Neural crest cell (in vitro differentiated cells): Measurements from ENCODE around the gene PRDM16. TPM values are rescaled to one million over a fixed set of nuclear protein-coding genes. Genes with fewer than 3 reads are reported as not detected.

Experiments
- DNase-seq: peaks from one replicate; pipeline ENCODE4 v3.0.0; 2021; ENCODE audit warnings: low read depth, mixed read lengths, low spot score
- H3K27ac Mint-ChIP-seq: one replicate; pipeline ENCODE4 v1.8.0; 2021; ENCODE audit warnings: mild to moderate bottlenecking, mixed read lengths; ENCODE audit not compliant: unreplicated experiment
- H3K27me3 Mint-ChIP-seq: 2 replicates; pipeline ENCODE4 v1.8.0; 2021; ENCODE audit warnings: low read depth, mild to moderate bottlenecking, mixed read lengths
- H3K36me3 Mint-ChIP-seq: 2 replicates; pipeline ENCODE4 v1.8.0; 2021; ENCODE audit warnings: low read depth, mild to moderate bottlenecking, mixed read lengths
- H3K4me1 Mint-ChIP-seq: 2 replicates; pipeline ENCODE4 v1.8.0; 2021; ENCODE audit warnings: mixed read lengths
- H3K4me3 Mint-ChIP-seq: one replicate; pipeline ENCODE4 v1.8.0; 2021; ENCODE audit warnings: mild to moderate bottlenecking, mixed read lengths
- H3K9me3 Mint-ChIP-seq: 2 replicates; pipeline ENCODE4 v1.8.0; 2021; ENCODE audit warnings: mixed read lengths
- total RNA-seq: library from RNA; stranded (reverse); gene quantifications from 2 replicates; pipeline ENCODE4 v1.2.1, GENCODE V29; 2021
- TF ChIP-seq, protein P1 (sequence below): fragments of 200-600 bp; sonication (generic); conservative IDR thresholded peaks from 2 replicates; pipeline ENCODE4 v1.5.0; 2021; ENCODE audit warnings: antibody characterized with exemption, mild to moderate bottlenecking

PRDM16 gene
- total RNA-seq, 1 donor from 2014 or later = 11.7 TPM

DNA sequence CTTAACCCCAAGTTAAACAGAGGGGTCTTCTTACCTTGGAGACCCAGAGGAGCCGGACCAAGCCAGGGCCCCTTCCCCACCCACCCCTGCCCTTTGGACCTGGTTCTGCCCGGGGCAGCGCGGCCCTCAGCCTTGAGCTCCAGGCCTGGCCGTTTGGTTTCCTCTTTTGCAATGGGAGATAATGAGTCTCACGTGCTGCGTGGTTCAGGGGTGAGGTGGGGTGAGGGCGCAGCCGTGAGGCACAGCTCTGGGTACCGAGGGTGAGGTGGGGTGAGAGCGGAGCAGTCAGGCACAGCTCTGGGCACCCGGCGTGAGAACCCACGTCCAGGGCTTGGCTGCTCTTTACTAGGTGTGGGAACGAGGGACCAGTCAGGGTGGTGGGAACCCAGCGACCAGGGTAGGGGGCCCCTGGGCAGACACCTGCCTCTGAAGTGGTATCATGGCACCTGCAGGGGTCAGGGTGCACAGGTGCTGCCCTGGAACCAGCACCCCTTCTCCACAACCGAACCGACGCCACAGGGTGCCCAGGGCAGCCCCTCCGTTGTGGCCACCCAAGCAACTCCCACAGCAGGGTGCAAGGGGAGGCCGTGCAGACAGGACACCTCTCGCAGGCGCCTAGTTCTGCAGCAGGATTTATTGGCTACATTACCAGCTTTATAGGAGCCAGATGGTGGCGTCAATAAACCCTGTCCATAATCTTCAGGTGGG lies 182.2 kb downstream of the PRDM16 start:
- Mint-ChIP-seq H3K27me3 (peaks cover 51% of the 10 kb centered on the region), H3K4me1 (peaks cover 36% of the 10 kb centered on the region), H3K27ac (no peak overlapping the region), H3K36me3 (no peaks in the 10 kb centered on the region), H3K9me3 (no peaks in the 10 kb centered on the region), H3K4me3 (no peak overlapping the region)
- DNase-seq = no peak
- TF ChIP-seq, protein P1, sequence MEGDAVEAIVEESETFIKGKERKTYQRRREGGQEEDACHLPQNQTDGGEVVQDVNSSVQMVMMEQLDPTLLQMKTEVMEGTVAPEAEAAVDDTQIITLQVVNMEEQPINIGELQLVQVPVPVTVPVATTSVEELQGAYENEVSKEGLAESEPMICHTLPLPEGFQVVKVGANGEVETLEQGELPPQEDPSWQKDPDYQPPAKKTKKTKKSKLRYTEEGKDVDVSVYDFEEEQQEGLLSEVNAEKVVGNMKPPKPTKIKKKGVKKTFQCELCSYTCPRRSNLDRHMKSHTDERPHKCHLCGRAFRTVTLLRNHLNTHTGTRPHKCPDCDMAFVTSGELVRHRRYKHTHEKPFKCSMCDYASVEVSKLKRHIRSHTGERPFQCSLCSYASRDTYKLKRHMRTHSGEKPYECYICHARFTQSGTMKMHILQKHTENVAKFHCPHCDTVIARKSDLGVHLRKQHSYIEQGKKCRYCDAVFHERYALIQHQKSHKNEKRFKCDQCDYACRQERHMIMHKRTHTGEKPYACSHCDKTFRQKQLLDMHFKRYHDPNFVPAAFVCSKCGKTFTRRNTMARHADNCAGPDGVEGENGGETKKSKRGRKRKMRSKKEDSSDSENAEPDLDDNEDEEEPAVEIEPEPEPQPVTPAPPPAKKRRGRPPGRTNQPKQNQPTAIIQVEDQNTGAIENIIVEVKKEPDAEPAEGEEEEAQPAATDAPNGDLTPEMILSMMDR = no peak

- peaks cover 51% of the 10 kb centered on the region for H3K27me3 Mint-ChIP-seq
- no peak for DNase-seq
- no peaks in the 10 kb centered on the region for H3K9me3 Mint-ChIP-seq
- H3K36me3 Mint-ChIP-seq = no peaks in the 10 kb centered on the region
- no peak overlapping the region for H3K4me3 Mint-ChIP-seq
- TF ChIP-seq, protein P1 = no peak
- peaks cover 34% of the 10 kb centered on the region for H3K4me1 Mint-ChIP-seq
- peak overlapping the region; percentile 8 for H3K27ac Mint-ChIP-seq
Observed at GRCh38 chr1:3251807-3252428, 182.9 kb downstream of the PRDM16 start.

DNA sequence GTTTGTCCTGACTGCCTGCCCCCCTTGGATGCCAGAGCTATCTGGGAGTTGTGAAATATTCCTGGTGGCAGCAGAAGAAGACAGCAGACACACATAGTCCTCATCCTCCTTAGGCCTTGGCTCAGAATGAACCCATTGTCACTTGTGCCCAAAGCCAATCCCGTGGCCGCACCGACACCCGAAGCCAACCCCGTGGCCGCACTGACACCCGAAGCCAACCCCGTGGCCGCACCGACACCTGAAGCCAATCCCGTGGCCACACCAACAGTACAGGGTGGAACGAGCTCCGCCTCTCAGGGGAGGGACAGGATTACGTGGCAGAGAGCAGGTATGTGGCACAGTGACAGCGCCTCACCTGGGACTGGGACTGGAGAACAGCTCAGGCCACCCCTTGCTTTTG lies 186.7 kb downstream of the PRDM16 start:
- Mint-ChIP-seq H3K9me3 (peaks cover 4% of the 10 kb centered on the region), H3K27me3 (peaks cover 51% of the 10 kb centered on the region), H3K27ac (no peak overlapping the region), H3K36me3 (peaks cover 4% of the 10 kb centered on the region), H3K4me3 (no peak overlapping the region), H3K4me1 (peaks cover 19% of the 10 kb centered on the region)
- TF ChIP-seq, protein P1 = no peak
- no peak for DNase-seq

DNA sequence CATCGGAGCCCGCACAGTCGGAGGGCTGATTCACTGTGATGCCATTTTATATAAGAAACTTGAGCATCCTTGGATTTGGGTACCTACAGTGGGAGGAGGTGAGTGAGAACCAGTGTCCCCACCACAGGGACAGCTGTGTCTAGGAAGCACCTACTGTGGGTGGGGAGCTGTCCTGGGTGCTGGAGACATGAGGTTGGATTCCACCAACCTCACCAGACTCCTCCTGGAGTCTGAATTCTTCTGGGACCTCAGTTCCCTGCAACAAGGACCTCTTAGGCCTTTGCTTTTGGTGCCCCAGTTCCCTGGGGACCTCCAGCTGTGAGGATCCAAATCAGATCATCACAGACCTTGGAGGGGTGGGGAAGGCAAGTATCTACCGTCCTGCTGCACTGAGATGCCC lies 188.8 kb downstream of the PRDM16 start:
- peaks cover 4% of the 10 kb centered on the region for H3K9me3 Mint-ChIP-seq
- no peak overlapping the region for H3K4me3 Mint-ChIP-seq
- TF ChIP-seq, protein P1 = no peak
- peaks cover 28% of the 10 kb centered on the region for H3K4me1 Mint-ChIP-seq
- no peak overlapping the region for H3K27ac Mint-ChIP-seq
- DNase-seq = no peak
- peaks cover 4% of the 10 kb centered on the region for H3K36me3 Mint-ChIP-seq
- peaks cover 56% of the 10 kb centered on the region for H3K27me3 Mint-ChIP-seq

DNA sequence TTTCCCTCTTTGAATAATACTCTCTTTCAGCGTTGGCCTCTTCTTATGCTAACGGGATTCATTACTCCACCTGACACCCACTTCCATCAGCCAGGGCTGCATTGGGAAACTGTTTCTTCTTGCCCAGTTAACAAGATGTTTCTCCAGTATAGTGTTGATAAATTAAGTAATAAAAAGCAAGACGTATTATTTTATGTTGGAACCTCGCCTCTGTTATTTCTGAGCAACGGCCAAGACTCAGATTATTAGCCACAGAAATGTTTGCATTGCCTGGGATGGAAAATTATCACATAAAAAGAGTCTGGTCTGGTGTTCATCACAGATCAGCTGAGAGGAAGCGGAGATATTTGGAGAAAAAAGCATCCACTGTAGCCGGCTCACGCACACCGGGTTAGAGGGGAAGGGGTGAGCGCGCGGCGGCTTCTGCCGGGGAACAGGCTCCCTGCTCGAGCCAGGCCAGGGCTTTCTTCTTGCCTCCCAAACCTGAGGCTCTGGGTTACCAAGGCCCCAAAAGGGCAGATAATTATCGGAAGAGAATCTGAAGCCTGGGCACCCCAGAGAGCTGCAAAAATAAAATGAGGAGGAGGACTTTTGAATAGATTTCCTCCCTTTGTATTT lies 189.5 kb downstream of the PRDM16 start:
- Mint-ChIP-seq H3K27me3 (peaks cover 56% of the 10 kb centered on the region), H3K36me3 (peaks cover 4% of the 10 kb centered on the region), H3K9me3 (peaks cover 4% of the 10 kb centered on the region), H3K27ac (no peak overlapping the region), H3K4me1 (peaks cover 28% of the 10 kb centered on the region), H3K4me3 (no peak overlapping the region)
- TF ChIP-seq, protein P1 = no peak
- DNase-seq = no peak
